ENCODE data around the gene TSR1.
A peak's percentile ranks its signal among the peaks of the same experiment; 100 is the strongest.

TSR1 gene

DNA sequence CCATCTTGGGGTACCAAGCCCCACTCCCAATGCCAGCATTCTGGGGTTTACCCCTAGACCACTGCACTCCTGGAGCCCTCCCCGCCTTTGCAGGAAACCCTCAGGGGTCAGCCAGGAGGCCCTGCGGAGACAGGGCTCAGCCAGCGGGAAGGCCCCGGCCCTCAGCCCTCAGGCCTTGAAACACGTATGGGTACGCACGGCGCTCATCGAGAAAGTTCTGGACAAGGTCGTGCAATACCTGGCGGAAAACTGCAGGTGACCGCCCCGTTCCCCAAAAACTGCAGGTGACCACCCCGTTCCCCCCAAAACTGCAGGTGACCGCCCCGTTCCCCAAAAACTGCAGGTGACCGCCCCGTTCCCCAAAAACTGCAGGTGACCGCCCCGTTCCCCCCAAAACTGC, 25.8 kb upstream of the TSR1 start:
- H3K4me3 Mint-ChIP-seq = no peak overlapping the region
- no peaks in the 10 kb centered on the region for H3K9me3 Mint-ChIP-seq
- no peaks in the 10 kb centered on the region for H3K4me1 Mint-ChIP-seq (ENCODE audit: low read depth)
- H3K36me3 Mint-ChIP-seq (ENCODE audit: low read depth) = peaks cover 6% of the 10 kb centered on the region
- H3K27me3 Mint-ChIP-seq = no peaks in the 10 kb centered on the region
- no peak overlapping the region for H3K27ac Mint-ChIP-seq

DNA sequence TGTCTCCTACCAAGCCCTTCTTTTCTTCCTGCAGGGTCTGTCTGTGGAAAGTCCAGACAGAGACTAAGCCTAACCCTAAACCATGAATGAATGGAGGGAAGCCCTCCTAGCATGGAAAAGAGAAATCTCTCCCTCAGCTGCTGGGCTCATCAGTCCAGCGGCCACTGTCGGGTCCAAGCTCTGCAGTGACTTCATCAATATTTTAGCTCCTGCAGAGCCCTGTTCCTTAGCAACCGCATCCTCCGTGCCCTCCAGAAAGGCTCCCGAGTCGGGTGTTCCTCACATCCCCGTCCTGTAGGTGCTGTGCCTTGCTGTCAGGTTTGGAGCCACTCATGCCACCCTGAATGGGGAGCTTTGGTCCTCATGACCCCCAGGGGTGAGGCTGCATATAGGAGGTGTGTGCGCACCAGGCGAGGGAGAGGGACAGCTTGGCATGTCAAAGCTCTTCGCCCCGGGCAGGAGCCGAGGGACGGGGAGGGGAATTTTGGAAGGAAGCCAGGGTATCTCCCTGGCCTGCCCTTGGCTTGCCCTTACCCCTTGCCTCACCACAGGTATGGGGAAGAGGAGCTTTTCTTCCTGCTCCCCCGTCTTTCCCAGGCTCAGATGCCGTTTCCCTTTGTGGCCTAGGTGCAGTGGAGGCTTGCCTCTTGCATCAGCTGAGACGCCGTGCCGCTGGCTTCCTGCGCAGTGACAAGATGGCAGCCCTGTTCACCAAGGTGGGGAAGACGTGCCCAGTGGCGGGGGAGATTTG, 24.9 kb upstream of the TSR1 start:
- H3K36me3 Mint-ChIP-seq (ENCODE audit: low read depth) = peaks cover 6% of the 10 kb centered on the region
- no peaks in the 10 kb centered on the region for H3K27me3 Mint-ChIP-seq
- no peaks in the 10 kb centered on the region for H3K9me3 Mint-ChIP-seq
- no peaks in the 10 kb centered on the region for H3K4me1 Mint-ChIP-seq (ENCODE audit: low read depth)
- no peak overlapping the region for H3K4me3 Mint-ChIP-seq
- no peak overlapping the region for H3K27ac Mint-ChIP-seq

DNA sequence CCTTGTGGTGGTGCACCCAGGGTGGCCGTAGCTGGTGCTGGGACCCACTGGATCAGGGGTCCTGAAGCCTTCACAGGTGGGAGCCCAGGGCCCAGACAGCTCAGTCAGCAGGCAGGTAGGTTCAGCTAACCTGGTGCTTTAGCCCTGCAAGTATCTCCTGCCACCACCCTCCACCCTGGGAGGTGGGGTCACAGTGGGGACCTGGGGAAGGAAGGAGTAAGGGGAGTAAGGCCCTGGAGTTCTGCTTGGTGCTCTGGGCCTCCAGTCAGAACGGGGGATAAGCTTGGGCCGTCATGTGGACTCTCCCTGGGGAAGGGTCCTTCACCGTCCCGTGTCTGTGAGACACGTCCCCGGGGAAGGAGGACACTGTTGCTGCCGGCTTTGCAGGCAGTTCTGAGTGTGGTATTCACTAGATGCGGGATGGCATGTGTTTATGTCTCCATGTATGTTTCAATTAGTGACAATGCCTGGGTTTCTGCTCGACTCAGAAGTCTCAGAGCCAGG, 21.7 kb upstream of the TSR1 start:
- H3K27ac Mint-ChIP-seq = no peak overlapping the region
- peaks cover 6% of the 10 kb centered on the region for H3K36me3 Mint-ChIP-seq (ENCODE audit: low read depth)
- H3K4me1 Mint-ChIP-seq (ENCODE audit: low read depth) = peaks cover 16% of the 10 kb centered on the region
- H3K9me3 Mint-ChIP-seq = no peaks in the 10 kb centered on the region
- H3K27me3 Mint-ChIP-seq = no peaks in the 10 kb centered on the region
- H3K4me3 Mint-ChIP-seq = no peak overlapping the region

DNA sequence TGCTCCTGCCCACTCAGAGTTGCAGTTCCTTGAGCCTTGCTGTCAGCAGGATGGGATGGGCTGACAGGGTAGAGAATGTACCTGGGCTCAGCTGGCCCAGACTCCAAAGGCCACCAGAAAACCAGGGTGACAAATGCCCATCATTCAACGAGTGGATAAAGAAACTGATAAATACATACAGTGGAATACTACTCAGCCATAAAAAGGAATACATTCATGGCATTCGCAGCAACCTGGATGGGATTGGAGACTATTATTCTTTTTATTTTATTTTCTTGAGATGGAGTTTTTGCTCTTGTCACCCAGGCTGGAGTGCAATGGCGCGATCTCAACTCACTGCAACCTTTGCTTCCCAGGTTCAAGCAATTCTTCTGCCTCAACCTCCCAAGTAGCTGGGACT, 21.0 kb upstream of the TSR1 start:
- Mint-ChIP-seq H3K27me3 (no peaks in the 10 kb centered on the region), H3K9me3 (no peaks in the 10 kb centered on the region), H3K36me3 (ENCODE audit: low read depth) (peaks cover 3% of the 10 kb centered on the region), H3K27ac (no peak overlapping the region), H3K4me1 (ENCODE audit: low read depth) (peaks cover 18% of the 10 kb centered on the region), H3K4me3 (no peak overlapping the region)

DNA sequence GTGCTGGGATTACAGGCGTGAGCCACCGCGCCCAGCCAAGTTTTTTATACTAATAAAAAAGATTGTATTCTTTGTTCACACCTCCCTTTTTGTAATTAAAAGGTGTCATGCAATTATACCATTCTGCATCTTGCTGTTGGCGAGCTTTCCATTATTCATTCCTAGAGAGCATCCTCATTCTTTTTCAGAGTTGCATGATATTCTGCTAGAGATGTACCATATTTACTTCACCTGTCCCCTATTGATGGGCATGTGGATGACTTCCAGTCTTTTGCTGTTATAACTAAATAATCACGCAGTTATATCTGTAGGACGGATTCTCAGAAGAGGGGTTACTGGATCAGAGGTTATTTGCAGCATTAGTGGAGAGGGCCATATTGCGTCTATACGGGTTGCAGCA, 18.1 kb upstream of the TSR1 start:
- Mint-ChIP-seq H3K36me3 (ENCODE audit: low read depth) (peaks cover 3% of the 10 kb centered on the region), H3K27me3 (no peaks in the 10 kb centered on the region), H3K27ac (no peak overlapping the region), H3K4me3 (no peak overlapping the region), H3K4me1 (ENCODE audit: low read depth) (peaks cover 18% of the 10 kb centered on the region), H3K9me3 (no peaks in the 10 kb centered on the region)

GRCh38 chr17:2351269-2351668, 15.0 kb upstream of the TSR1 start:
- no peaks in the 10 kb centered on the region for H3K27me3 Mint-ChIP-seq
- H3K27ac Mint-ChIP-seq = no peak overlapping the region
- H3K4me3 Mint-ChIP-seq = no peak overlapping the region
- H3K4me1 Mint-ChIP-seq (ENCODE audit: low read depth) = peaks cover 18% of the 10 kb centered on the region
- no peaks in the 10 kb centered on the region for H3K36me3 Mint-ChIP-seq (ENCODE audit: low read depth)
- no peaks in the 10 kb centered on the region for H3K9me3 Mint-ChIP-seq

DNA sequence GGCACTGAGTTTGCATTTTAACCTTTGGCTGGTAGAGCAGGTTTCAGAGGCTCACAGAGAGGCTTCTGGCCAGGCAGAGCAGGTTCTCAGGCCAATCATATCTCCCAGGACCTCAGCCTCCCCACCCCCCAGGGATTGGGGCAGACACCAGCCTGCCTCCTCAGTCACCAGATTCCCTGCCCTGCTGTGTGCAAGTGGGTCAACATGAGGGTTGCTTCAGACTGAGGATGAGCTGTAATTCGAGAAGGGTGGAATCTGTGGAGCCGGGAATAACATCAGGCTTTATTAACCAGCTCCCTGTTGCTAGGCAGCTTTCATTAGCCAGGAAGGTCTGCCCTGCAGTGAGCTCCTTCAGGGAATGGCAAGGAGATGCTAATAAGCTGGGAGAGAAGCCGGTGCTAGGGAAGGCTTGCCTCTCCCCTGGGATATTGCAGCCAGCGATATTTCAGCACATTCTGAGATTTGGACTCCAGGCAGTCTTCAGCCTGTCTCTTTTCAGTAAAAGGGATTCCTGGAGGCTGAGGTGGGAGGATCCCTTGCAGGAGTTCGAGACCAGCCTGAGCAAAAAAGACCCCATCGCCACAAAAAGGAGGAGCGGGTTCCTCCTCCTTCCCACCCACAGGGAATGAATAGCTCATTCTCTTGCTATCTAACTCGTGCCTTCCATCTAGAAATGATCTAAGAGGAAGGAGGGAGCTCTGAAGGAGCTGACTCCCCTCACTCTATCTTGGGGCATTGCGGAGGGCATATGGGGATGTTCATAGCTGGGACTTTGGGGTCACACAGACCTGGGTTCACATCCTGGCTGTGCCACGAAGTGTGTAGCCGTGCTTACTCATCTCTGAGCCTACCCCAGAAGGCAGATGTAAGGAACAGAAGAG, 11.8 kb upstream of the TSR1 start:
- H3K4me1 Mint-ChIP-seq (ENCODE audit: low read depth) = peaks cover 14% of the 10 kb centered on the region
- no peaks in the 10 kb centered on the region for H3K27me3 Mint-ChIP-seq
- peaks cover 6% of the 10 kb centered on the region for H3K36me3 Mint-ChIP-seq (ENCODE audit: low read depth)
- no peak overlapping the region for H3K4me3 Mint-ChIP-seq
- H3K9me3 Mint-ChIP-seq = no peaks in the 10 kb centered on the region
- H3K27ac Mint-ChIP-seq = no peak overlapping the region

GRCh38 chr17:2346475-2346874, 10.2 kb upstream of the TSR1 start:
- Mint-ChIP-seq H3K4me1 (ENCODE audit: low read depth) (peaks cover 21% of the 10 kb centered on the region), H3K36me3 (ENCODE audit: low read depth) (peaks cover 9% of the 10 kb centered on the region), H3K9me3 (no peaks in the 10 kb centered on the region), H3K4me3 (no peak overlapping the region), H3K27ac (no peak overlapping the region), H3K27me3 (no peaks in the 10 kb centered on the region)

- Mint-ChIP-seq H3K36me3 (ENCODE audit: low read depth) (peaks cover 9% of the 10 kb centered on the region), H3K27ac (peak overlapping the region; percentile 12), H3K4me3 (no peak overlapping the region), H3K4me1 (ENCODE audit: low read depth) (peaks cover 21% of the 10 kb centered on the region), H3K9me3 (no peaks in the 10 kb centered on the region), H3K27me3 (no peaks in the 10 kb centered on the region)
These were observed 8.3 kb upstream of the TSR1 start for GRCh38 chr17:2344528-2344927.

- peak overlapping the region; percentile 61 for H3K27ac Mint-ChIP-seq
- H3K4me3 Mint-ChIP-seq = peak overlapping the region; percentile 2
These were observed 7.2 kb upstream of the TSR1 start for GRCh38 chr17:2343421-2343820.

DNA sequence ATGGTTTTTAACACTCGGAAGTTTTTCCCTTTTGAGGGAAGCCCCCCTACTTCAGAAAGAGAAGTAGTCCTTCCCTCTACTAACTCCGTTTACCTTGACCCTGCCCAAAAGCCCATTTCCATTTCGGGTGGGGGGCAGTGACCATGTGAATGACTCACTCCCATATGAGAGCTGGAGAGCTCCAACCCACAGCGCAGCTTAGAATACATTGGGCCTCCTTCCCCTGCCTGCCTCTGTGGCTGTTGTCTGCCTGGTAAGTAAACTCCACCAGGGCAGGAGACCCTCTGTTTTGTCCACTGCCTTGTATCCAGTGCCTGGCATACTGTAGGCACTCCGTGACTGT, 2.0 kb upstream of the TSR1 start:
- Mint-ChIP-seq H3K4me3 (peak overlapping the region; percentile 84), H3K27me3 (no peaks in the 10 kb centered on the region), H3K9me3 (no peaks in the 10 kb centered on the region), H3K27ac (peak overlapping the region; percentile 74), H3K4me1 (ENCODE audit: low read depth) (peaks cover 16% of the 10 kb centered on the region), H3K36me3 (ENCODE audit: low read depth) (peaks cover 3% of the 10 kb centered on the region)

More at GRCh38 chr17:2343421-2343820, 7.2 kb upstream of the TSR1 start:
- peaks cover 22% of the 10 kb centered on the region for H3K4me1 Mint-ChIP-seq (ENCODE audit: low read depth)
- peaks cover 9% of the 10 kb centered on the region for H3K36me3 Mint-ChIP-seq (ENCODE audit: low read depth)
- no peaks in the 10 kb centered on the region for H3K9me3 Mint-ChIP-seq
- H3K27me3 Mint-ChIP-seq = no peaks in the 10 kb centered on the region

DNA sequence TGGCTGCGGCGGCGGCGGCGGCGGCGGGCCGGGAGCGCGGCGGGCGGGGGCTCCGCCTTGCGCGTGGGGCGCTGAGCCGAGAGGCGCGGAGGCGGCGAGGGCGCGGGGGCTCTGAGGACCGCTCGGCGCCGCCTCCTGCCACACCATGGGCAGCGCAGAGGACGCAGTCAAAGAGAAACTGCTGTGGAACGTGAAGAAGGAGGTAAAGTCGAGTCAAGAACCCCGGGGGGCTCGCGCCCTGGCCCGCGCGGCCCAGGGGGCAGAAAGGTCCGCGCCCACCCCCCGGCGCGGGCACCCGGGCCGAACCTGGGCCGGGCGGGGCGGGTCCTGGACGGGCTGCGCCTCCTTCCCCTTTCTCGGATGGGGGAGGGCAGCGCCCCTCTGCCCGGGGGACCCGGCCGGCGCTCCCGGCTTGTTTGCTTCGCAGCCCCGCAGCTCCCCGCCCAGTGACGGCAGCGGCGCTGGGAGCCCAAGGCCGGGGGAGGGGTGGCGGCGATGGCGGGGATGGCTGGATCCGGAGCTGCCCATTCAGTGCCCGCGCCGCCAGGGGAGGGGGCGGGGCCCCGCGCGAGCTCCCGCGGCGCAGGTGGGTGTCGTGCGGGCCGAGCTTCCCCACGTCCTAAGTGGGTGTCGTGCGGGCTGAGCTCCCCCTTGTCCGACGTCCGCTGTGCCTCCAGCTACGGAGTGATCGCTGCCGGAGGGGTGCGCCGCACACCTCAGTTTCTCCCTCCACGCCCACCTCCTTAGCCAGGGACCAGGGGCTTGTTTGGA, 1.5 kb upstream of the TSR1 start:
- Mint-ChIP-seq H3K27me3 (no peaks in the 10 kb centered on the region), H3K27ac (peak overlapping the region; percentile 74), H3K36me3 (ENCODE audit: low read depth) (peaks cover 3% of the 10 kb centered on the region), H3K4me3 (peak overlapping the region; percentile 84), H3K9me3 (no peaks in the 10 kb centered on the region), H3K4me1 (ENCODE audit: low read depth) (peaks cover 11% of the 10 kb centered on the region)

DNA sequence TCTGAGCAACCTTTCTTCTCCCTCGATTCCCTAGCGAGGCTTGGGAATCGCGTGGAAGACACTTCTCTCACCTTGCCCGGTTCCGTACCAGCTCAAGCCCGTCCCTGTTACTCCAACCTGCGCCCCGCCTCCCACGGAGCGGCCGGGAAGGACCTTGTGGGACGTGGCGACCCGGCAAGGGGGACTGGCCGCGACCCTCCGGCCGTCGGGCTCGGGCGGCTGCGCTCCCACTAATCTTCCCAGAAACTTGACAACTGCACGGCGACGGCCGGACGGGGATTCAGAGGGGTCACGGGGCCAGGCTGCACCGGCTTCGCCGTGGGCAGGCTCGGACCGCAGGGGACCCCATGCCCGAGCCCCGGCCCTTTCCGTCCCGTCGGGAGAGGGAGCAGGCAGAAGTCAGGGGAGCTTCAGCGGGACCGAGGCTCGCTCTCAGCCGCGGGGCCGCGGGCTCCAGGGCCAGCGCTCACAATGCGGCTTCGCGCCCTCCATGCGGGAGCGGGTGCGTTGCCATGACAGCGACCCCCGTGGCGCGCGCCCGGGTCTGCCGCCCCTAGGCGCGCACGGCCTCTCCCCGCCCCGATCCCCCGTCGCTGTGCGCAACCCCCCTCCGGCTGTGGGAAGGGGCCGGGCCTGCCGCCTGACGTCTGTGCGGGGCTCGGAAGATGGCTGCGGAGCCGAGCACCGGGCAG, 741 bp upstream of the TSR1 start, which contains the start of gene SGSM2:
SGSM2 (plus strand) TSS at position 650 of the 692 bp plus-strand sequence. CDS start 188 bp downstream, outside the sequence.
- H3K4me1 Mint-ChIP-seq (ENCODE audit: low read depth) = peaks cover 5% of the 10 kb centered on the region
- H3K4me3 Mint-ChIP-seq = peak within 1 kb of the TSS; percentile 84
- H3K9me3 Mint-ChIP-seq = no peaks in the 10 kb centered on the region
- no peaks in the 10 kb centered on the region for H3K27me3 Mint-ChIP-seq
- H3K27ac Mint-ChIP-seq = peak within 1 kb of the TSS; percentile 100
- H3K36me3 Mint-ChIP-seq (ENCODE audit: low read depth) = peaks cover 3% of the 10 kb centered on the region

GRCh38 chr17:2335726-2336214, 487 bp downstream of the TSR1 start:
- H3K4me3 Mint-ChIP-seq = no peak overlapping the region
- H3K27ac Mint-ChIP-seq = peak overlapping the region; percentile 100
- H3K4me1 Mint-ChIP-seq (ENCODE audit: low read depth) = peaks cover 5% of the 10 kb centered on the region
- H3K9me3 Mint-ChIP-seq = no peaks in the 10 kb centered on the region
- no peaks in the 10 kb centered on the region for H3K36me3 Mint-ChIP-seq (ENCODE audit: low read depth)
- H3K27me3 Mint-ChIP-seq = no peaks in the 10 kb centered on the region

All from stimulated activated naive CD8-positive, alpha-beta T cell treated with anti-CD3 and anti-CD28 coated beads, Interleukin-15, Interleukin-2, amounts not matched to agents 100 ng/mL and 50 ng/mL, for 24 hours (primary cell).